Coronary artery (tissue), 2 donors: ENCODE data around the gene SOAT2.
"Not testable (repeated sequence)": the region's sequence is repeated elsewhere in the genome, so short reads cannot be mapped to it uniquely, and the experiment has no call there.

ENCODE experiments used
- DNase-seq: peaks from one replicate; pipeline ENCODE4 v3.0.0-alpha.2; 2017; ENCODE audit warnings: low spot score
- H3K27ac ChIP-seq, 2 donors: fragments of 200-600 bp; sonication (generic); one replicate each; pipeline ENCODE4 v1.5.1; 2016 to 2019
- H3K4me3 ChIP-seq: fragments of 200-600 bp; sonication (generic); 2 replicates; pipeline ENCODE4 v1.5.1; 2016; ENCODE audit warnings: mild to moderate bottlenecking, moderate library complexity
- CTCF ChIP-seq: fragments of 200-600 bp; sonication (generic); IDR thresholded peaks from one replicate; pipeline ENCODE4 v1.5.1; 2019; ENCODE audit warnings: antibody characterized with exemption

SOAT2 gene

GRCh38 chr12:53091756-53092155, 11.5 kb upstream of the SOAT2 start:
- TF ChIP-seq CTCF: no peak
- DNase-seq: no peak

GRCh38 chr12:53093777-53094393, 9.4 kb upstream of the SOAT2 start:
- Histone ChIP-seq H3K4me3 (no peak overlapping the region), H3K27ac (peak overlapping the region in 1 of 2 donors; percentile 57)
- TF ChIP-seq CTCF: no peak
- no peak for DNase-seq

More at GRCh38 chr12:53091756-53092155, 11.5 kb upstream of the SOAT2 start:
- no peak overlapping the region for H3K4me3 ChIP-seq
- H3K27ac ChIP-seq: no peak overlapping the region

GRCh38 chr12:53094394-53094787, 8.9 kb upstream of the SOAT2 start:
- DNase-seq: no peak
- no peak overlapping the region for H3K4me3 ChIP-seq
- H3K27ac ChIP-seq: peak overlapping the region in 1 of 2 donors; percentile 57
- TF ChIP-seq CTCF: no peak

GRCh38 chr12:53094796-53095595, 8.3 kb upstream of the SOAT2 start:
- peak overlapping the region in 1 of 2 donors; percentile 99 for H3K27ac ChIP-seq
- not testable (repeated sequence) for DNase-seq, H3K4me3 ChIP-seq

GRCh38 chr12:53095596-53095895, 7.7 kb upstream of the SOAT2 start:
- DNase-seq, H3K4me3 ChIP-seq: not testable (repeated sequence)
- H3K27ac ChIP-seq: peak overlapping the region; percentile 93 to 99

- Histone ChIP-seq H3K27ac (peak overlapping the region; percentile 93 to 99), H3K4me3 (peak overlapping the region; percentile 88)
- no peak for TF ChIP-seq CTCF
- DNase-seq: peak; percentile 94
Measured at GRCh38 chr12:53096089-53096741, 7.1 kb upstream of the SOAT2 start.

GRCh38 chr12:53096759-53097158, 6.5 kb upstream of the SOAT2 start:
- no peak for DNase-seq
- Histone ChIP-seq H3K27ac (peak overlapping the region; percentile 93 to 99), H3K4me3 (peak overlapping the region; percentile 88)
- no peak for TF ChIP-seq CTCF

GRCh38 chr12:53097207-53097563, 6.1 kb upstream of the SOAT2 start:
- H3K27ac ChIP-seq: peak overlapping the region; percentile 93 to 99
- no peak for TF ChIP-seq CTCF
- H3K4me3 ChIP-seq: peak overlapping the region; percentile 88
- DNase-seq: no peak
